ENCODE results near the gene DOCK4. TPM values are rescaled to one million over a fixed set of nuclear protein-coding genes. Genes with fewer than 3 reads are reported as not detected.

DOCK4 gene
- total RNA-seq, 1 donor from 2014 or later: 162 TPM

DNA sequence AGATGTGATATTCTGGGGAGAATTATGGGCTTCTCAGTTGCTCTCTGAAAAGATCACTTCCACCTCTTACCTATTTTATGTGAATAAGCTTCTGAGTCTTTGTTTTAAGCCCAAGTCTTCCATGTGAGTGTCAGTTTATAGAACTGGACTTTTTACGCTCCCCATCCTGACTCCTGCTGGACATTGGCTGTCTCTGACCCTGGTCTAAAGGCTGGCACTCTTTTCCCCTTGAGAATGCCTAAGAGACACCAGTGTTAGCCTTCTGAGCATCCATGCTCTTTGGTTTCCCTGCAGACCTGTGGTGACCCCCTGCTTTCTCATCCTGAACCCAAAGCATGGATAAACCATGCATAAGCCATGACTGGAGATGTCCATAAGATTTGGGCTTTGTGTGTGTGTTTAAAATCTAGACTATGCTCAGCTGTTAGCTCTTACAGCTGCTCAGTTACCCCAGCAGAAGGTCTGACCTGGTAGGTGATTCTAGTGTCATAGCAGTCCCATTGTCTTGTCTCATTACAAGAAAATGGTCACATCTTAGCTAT lies 495.3 kb downstream of the DOCK4 start:
- DNase-seq: no peak

DNA sequence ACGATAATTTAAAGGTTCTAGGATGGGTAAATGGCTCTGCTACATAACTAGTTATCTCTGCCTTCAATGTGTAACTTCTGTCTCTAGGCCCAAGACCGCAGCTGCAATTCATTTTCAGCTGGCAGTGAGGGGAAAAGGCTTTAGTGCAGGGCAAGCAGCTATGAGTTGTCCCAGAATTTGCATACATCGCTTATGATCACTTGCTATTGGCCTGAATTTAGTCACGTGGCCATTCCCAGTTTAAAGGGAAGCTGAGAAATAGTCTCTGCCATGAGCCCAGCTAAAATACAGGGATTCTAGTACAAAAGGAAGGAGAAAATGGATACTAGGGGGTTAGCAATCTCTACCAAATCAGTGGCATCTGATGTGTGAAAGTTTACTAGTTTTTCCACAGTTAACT lies 498.1 kb downstream of the DOCK4 start:
- DNase-seq: no peak

DNA sequence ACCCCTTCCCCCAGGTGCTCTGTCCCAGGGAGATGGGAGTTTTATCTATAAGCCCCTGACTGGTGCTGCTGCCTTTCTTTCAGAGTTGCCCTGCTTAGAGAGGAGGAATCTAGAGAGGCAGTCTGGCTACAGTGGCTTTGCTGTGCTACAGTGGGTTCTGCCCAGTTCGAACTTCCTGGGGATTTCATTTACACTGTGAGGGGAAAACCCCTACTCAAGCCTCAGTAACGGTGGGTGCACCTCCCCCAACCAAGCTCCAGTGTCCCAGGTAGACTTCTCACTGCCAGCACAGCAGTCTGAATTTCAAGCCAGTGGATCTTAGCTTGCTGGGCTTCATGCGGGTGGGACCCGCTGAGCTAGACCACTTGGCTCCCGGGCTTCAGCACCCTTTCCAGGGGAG lies 500.4 kb downstream of the DOCK4 start:
- no peak for DNase-seq

DNA sequence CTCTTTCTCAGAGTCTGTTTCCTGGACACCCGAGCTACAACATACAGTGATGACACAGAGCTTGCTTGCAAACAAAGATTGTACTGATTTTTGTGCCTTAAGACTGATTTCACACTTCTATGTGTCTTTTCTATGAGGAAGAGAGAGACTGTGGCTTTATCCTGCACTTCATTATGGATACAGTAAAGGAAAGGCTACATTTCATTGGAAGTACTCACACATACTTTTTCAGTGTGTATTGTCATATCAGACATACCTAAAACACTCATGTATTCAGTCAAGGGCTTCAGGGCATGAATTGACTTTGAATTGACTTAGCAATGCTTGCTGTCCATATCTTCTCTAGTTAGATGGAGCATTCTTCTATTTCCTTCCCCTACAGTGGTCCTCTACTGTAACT lies 508.4 kb downstream of the DOCK4 start:
- DNase-seq: no peak

DNA sequence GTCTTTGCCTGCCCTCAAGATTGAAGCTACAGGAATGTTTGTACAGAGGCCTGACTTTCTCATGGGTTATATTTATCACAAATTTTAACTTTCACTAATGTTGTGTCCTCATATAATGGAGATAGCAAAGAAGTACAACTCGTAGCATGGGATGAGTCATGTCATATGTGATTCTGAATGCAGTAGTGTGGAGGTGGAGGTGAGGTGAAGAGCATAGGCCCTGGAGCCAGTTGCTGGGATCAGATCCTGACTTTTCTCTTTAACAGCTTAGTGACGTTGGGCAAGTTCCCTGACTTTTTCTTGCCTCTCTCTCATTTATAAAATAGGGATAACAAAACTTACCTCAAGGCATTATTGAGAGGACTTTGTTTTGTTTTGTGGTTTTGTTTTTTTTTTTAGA lies 511.8 kb downstream of the DOCK4 start:
- no peak for DNase-seq

DNA sequence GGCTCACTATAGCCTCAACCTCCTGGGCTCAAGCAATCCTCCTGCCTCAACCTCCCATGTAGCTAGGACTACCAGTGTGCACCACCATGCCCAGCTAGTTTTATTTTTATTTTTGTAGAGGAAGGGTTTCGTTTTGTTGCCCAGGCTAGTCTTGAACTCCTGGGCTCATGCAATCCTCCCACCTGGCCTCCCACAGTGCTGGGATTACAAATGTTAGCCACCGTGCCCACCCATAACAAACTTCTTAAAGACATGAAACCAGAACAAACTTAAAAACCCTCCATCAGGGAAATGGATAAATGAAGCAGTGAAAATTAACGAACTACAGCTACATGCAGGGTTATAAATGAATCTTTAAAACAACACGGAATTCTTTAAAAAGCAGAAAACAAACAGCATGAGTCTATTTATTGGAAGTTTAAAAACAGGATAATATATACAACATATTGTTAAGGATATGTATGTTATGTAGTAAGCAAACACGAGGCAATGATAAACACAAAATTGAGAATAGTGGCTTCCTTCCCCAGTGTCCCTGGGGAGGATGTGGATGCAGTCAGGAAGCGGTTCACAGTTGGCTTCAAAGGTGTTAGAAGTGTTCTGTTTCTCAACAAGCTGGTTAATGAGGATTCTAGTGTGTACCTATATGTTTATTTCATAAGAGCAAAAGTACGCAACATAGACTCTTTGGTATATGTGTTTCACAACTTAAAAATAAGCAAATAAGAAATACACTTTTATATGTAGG lies 515.7 kb downstream of the DOCK4 start:
- no peak for DNase-seq

DNA sequence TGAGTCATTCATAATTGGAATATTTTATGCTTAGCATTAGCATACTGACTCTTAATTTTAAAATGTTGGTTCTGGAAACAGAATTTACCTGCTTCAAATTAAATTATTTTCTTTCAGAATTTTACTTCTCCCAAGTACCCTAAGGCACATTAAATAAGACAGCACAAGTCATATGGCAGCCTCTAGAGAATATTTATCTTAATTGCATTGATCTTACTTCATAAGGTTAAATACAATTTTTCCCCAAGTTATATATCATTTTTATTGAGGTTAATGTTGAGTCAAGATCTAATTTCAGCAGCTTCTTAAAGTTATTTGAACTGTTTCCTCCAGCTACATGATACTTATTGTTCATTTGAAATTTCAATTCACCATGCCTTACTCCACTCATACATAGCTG lies 520.9 kb downstream of the DOCK4 start:
- DNase-seq: no peak

DNA sequence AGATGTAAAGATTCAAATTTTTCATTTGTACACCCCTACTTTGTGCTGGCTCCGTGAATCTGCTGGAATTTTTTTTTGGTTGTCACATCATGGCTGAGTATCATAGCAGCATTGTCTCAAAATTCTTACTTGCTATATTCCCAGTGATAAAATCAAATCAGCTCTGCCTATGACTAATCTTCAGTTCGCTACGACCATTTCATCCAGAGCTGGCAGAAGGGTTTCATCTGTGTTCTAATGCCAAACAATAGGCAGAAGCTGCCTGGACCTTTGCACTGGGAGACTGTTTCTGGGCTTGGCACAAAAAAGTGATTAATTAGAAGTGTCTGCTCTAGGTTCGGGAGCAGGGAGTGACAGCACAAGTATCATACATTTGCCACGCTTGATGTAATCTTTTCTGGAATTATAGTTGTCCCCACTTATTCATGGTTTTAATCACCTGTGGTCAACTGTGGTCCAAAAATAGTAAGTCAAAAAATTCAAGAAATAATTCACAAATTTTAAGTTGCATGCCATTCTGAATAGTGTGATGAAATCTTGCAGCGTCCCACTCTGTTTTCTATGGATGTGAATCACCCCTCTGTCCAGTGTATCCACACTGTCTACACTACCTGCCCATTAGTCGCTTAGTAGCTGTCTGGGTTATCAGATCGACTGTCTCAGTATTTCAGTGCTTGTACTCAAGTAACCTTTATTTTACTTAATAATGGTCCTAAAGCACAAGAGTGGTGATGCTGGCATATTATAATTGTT lies 523.4 kb downstream of the DOCK4 start:
- DNase-seq: no peak

DNA sequence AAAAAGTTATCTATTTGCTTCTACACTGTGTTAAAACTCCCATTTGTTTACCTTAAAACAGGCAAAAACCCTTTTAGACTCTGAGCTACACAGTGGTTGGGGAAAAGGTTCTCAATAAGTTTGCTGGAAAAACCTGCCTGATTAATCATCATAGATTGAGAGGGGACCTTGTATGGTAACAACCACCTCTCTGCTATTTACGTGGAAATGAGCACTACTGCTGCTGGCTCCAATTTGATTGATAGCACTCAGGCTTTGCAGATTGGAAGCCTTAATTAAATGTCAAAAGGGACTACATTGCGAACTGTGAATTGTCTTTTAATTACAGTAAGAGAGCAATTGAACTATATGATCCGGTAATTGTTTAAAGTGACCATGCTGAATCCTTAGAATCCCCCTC lies 525.0 kb downstream of the DOCK4 start:
- no peak for DNase-seq

DNA sequence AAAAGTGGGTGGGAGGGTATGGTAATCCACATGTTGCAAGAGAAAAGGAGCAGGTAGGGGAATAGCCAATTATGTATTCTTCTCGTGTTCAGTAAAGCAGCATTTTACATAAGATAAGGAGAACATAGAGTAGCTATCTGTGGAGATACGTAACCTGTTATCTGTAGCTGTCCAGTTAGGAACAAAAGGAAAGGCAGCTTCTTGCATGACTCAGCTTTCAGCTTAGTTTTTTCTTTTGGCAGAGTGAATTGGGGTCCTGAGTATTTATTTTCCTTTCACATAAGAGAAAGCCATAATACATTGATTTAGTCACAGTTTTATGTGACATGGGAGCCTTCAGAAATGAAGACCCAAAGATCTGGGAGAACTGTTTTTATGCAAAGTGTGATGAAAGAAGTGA lies 527.2 kb downstream of the DOCK4 start:
- DNase-seq: no peak

DNA sequence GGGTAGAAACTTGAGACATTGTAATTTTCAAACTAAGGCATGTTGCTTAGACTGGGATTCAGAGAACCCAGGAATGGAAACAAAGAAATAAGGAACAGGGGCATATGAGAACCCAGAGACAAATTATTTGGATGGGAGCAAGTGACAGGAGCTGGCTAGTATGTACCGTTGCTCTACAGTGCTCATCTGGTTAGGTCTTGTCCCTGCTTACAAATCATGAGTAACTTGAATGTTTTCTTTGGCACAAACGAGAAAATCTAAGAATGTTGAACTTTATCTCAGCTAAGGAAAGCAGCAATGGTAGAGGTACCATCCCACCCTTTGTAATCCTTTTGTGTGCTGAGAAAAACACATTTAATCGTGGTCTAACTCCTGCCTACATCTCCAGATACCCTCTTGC lies 527.9 kb downstream of the DOCK4 start:
- DNase-seq: no peak

DNA sequence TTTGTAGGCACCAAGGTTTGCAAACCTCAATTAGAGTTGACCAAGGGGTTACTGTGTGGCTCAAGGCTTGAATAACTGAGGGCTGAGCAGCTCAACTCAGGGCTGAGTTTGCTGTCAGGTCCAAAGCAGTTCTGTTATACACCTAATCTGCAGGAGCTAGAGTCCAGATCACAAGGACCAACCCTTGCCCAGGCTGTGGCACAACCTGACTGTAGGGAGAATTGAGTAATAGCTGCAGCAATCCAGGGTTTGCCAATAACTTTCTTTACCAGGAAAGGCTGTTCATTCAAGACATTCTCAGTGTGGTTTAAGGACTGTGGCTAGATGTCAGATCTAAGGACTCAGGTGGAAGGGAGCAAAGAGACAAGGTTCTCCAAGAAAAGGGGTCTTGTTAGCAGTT lies 528.4 kb downstream of the DOCK4 start:
- no peak for DNase-seq

DNA sequence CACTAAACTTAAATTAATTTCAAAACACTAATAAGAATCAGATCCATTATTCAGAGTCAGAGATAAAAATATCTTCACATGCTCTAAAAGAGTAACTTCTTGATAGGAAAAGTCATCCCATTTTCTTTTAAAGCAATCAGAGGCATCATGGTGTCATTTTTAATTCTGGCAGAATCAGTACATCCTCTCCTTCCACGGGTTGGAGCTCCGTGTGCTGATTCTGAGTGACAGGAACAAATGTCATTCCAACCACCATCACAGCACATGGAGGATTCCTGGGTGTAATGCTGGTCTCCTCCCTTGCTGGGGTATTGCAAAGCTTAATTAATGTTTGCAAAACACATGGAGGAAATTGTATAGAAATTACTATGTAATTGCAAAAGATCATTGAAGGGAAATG lies 529.4 kb downstream of the DOCK4 start:
- DNase-seq: no peak

Other genes starting within 250 kb of the DOCK4 start
- 43.8 and 61.9 TPM in 2 replicates for gene ZNF277, start 296 bp upstream of the DOCK4 start, total RNA-seq
- 34.1 and 55.5 TPM in 2 replicates for gene IFRD1, start 244.1 kb upstream of the DOCK4 start, total RNA-seq

Measured in dermis blood vessel endothelial cell (primary cell).